IPS-20b (cell line): ENCODE results near the gene NAV2.
"Not testable (repeated sequence)": the region's sequence is repeated elsewhere in the genome, so short reads cannot be mapped to it uniquely, and the experiment has no call there.

Experiments used
- H3K27ac ChIP-seq: one replicate; pipeline ENCODE4 v1.5.1; 2013; ENCODE audit warnings: low read length
- H3K27me3 ChIP-seq: 2 replicates; pipeline ENCODE4 v1.6.1; 2013; ENCODE audit warnings: mild to moderate bottlenecking, low read length, inconsistent platforms; ENCODE audit not compliant: insufficient read depth
- H3K36me3 ChIP-seq: 2 replicates; pipeline ENCODE4 v1.6.1; 2013; ENCODE audit warnings: low read depth, mild to moderate bottlenecking, inconsistent platforms, low read length, moderate library complexity; ENCODE audit not compliant: insufficient read depth
- H3K4me1 ChIP-seq: 2 replicates; pipeline ENCODE4 v1.6.1; 2013; ENCODE audit warnings: mild to moderate bottlenecking, control low read depth, inconsistent platforms, low read length, moderate library complexity; ENCODE audit not compliant: insufficient read depth
- H3K4me3 ChIP-seq: 2 replicates; pipeline ENCODE4 v1.5.1; 2013; ENCODE audit warnings: mild to moderate bottlenecking, low read length, inconsistent platforms
- H3K9ac ChIP-seq: 2 replicates; pipeline ENCODE4 v1.6.1; 2013; ENCODE audit warnings: low read depth, mild to moderate bottlenecking, inconsistent platforms, low read length, moderate library complexity
- H3K9me3 ChIP-seq: 2 replicates; pipeline ENCODE4 v1.6.1; 2013; ENCODE audit warnings: mild to moderate bottlenecking, low read depth, low read length, inconsistent platforms; ENCODE audit not compliant: insufficient read depth

Gene NAV2

GRCh38 chr11:20004866-20005265, 292.2 kb downstream of the NAV2 start:
- Histone ChIP-seq H3K9ac (no peak overlapping the region), H3K4me3 (no peak overlapping the region), H3K27me3 (peaks cover 22% of the 10 kb centered on the region; the same call in 1 of the 2 replicates), H3K9me3 (no peaks in the 10 kb centered on the region), H3K4me1 (peaks cover 36% of the 10 kb centered on the region), H3K27ac (no peak overlapping the region), H3K36me3 (peaks cover 8% of the 10 kb centered on the region)

- Histone ChIP-seq H3K27ac (no peak overlapping the region), H3K36me3 (peaks cover 8% of the 10 kb centered on the region), H3K27me3 (peaks cover 22% of the 10 kb centered on the region; the same call in 1 of the 2 replicates), H3K9me3 (no peaks in the 10 kb centered on the region), H3K4me3 (no peak overlapping the region), H3K9ac (no peak overlapping the region), H3K4me1 (peaks cover 37% of the 10 kb centered on the region)
Measured at GRCh38 chr11:20005747-20006146, 293.1 kb downstream of the NAV2 start.

- H3K4me3 ChIP-seq, H3K9me3 ChIP-seq, H3K9ac ChIP-seq, H3K27ac ChIP-seq, H3K36me3 ChIP-seq: not testable (repeated sequence)
- H3K27me3 ChIP-seq = peaks cover 16% of the 10 kb centered on the region; the same call in 1 of the 2 replicates
- peaks cover 28% of the 10 kb centered on the region for H3K4me1 ChIP-seq
Measured at GRCh38 chr11:20006618-20007017, 294.0 kb downstream of the NAV2 start.

- Histone ChIP-seq H3K27me3 (peaks cover 10% of the 10 kb centered on the region; the same call in 1 of the 2 replicates), H3K4me1 (peaks cover 21% of the 10 kb centered on the region), H3K9me3 (no peaks in the 10 kb centered on the region), H3K36me3 (peaks cover 8% of the 10 kb centered on the region), H3K9ac (no peak overlapping the region), H3K27ac (no peak overlapping the region), H3K4me3 (no peak overlapping the region)
Measured at GRCh38 chr11:20007386-20007785, 294.7 kb downstream of the NAV2 start.

GRCh38 chr11:20008190-20008870, 295.7 kb downstream of the NAV2 start:
- Histone ChIP-seq H3K9me3 (no peaks in the 10 kb centered on the region), H3K9ac (no peak overlapping the region), H3K4me1 (peaks cover 12% of the 10 kb centered on the region; the same call in 1 of the 2 replicates), H3K4me3 (no peak overlapping the region), H3K36me3 (peaks cover 8% of the 10 kb centered on the region), H3K27ac (no peak overlapping the region), H3K27me3 (0 out of 2 replicates have a peak, but pooled peaks cover under 1% of the 10 kb centered on the region)

- Histone ChIP-seq H3K27me3 (no peaks in the 10 kb centered on the region), H3K27ac (no peak overlapping the region), H3K4me1 (peaks cover 18% of the 10 kb centered on the region; the same call in 1 of the 2 replicates), H3K9ac (no peak overlapping the region), H3K9me3 (no peaks in the 10 kb centered on the region), H3K36me3 (peaks cover 2% of the 10 kb centered on the region), H3K4me3 (no peak overlapping the region)
Measured at GRCh38 chr11:20008871-20009644, 296.4 kb downstream of the NAV2 start.

GRCh38 chr11:20010156-20010850, 297.7 kb downstream of the NAV2 start:
- Histone ChIP-seq H3K4me3 (no peak overlapping the region), H3K27me3 (no peaks in the 10 kb centered on the region), H3K9ac (no peak overlapping the region), H3K36me3 (no peaks in the 10 kb centered on the region; the same call in 1 of the 2 replicates), H3K4me1 (peaks cover 18% of the 10 kb centered on the region; the same call in 1 of the 2 replicates), H3K27ac (no peak overlapping the region), H3K9me3 (no peaks in the 10 kb centered on the region)

GRCh38 chr11:20010851-20011225, 298.2 kb downstream of the NAV2 start:
- Histone ChIP-seq H3K9me3 (no peaks in the 10 kb centered on the region), H3K36me3 (no peaks in the 10 kb centered on the region; the same call in 1 of the 2 replicates), H3K4me1 (peaks cover 21% of the 10 kb centered on the region; the same call in 1 of the 2 replicates), H3K27ac (no peak overlapping the region), H3K4me3 (no peak overlapping the region), H3K27me3 (no peaks in the 10 kb centered on the region), H3K9ac (no peak overlapping the region)

- Histone ChIP-seq H3K9ac (no peak overlapping the region), H3K27ac (no peak overlapping the region), H3K36me3 (no peaks in the 10 kb centered on the region; the same call in 1 of the 2 replicates), H3K27me3 (no peaks in the 10 kb centered on the region), H3K4me1 (peaks cover 23% of the 10 kb centered on the region; the same call in 1 of the 2 replicates), H3K9me3 (no peaks in the 10 kb centered on the region), H3K4me3 (no peak overlapping the region)
Measured at GRCh38 chr11:20011307-20011951, 298.8 kb downstream of the NAV2 start.

- 0 out of 2 replicates have a peak, but pooled peaks cover 2% of the 10 kb centered on the region for H3K36me3 ChIP-seq
- H3K4me3 ChIP-seq = no peak overlapping the region
- no peak overlapping the region for H3K27ac ChIP-seq
- H3K4me1 ChIP-seq = peaks cover 23% of the 10 kb centered on the region; the same call in 1 of the 2 replicates
- H3K9ac ChIP-seq = no peak overlapping the region
- no peaks in the 10 kb centered on the region for H3K9me3 ChIP-seq
- no peaks in the 10 kb centered on the region for H3K27me3 ChIP-seq
Measured at GRCh38 chr11:20013346-20014066, 300.9 kb downstream of the NAV2 start.

GRCh38 chr11:20014067-20014402, 301.4 kb downstream of the NAV2 start:
- Histone ChIP-seq H3K9me3 (no peaks in the 10 kb centered on the region), H3K4me3 (no peak overlapping the region), H3K36me3 (0 out of 2 replicates have a peak, but pooled peaks cover 3% of the 10 kb centered on the region), H3K9ac (no peak overlapping the region), H3K27me3 (no peaks in the 10 kb centered on the region), H3K4me1 (peaks cover 23% of the 10 kb centered on the region; the same call in 1 of the 2 replicates), H3K27ac (no peak overlapping the region)
